Left lung (tissue), 10 donors: Measurements from ENCODE around the gene SKIC2. TPM values are rescaled to one million over a fixed set of nuclear protein-coding genes. Genes with fewer than 3 reads are reported as not detected.

Experiments
- ATAC-seq: fragments of 200-7000 bp; cut with Tn5 transposase; one replicate; pipeline ENCODE4 v1.9.1; 2020; ENCODE audit warnings: moderate library complexity
- DNase-seq, 4 donors: peaks; one replicate each; pipeline ENCODE4 v3.0.0-alpha.2; 2013 to 2020
- H3K27ac ChIP-seq, 2 donors: fragments of 200-600 bp; sonication (generic) in 1 of 2; one replicate each; pipeline versions ENCODE4 v1.5.0 to v1.8.0; 2020 to 2021
- H3K27me3 ChIP-seq, 2 donors: fragments of 200-600 bp; sonication (generic) in 1 of 2; one replicate each; pipeline versions ENCODE4 v1.5.0 to v1.8.0; 2020 to 2021
- H3K36me3 ChIP-seq, 2 donors: fragments of 200-600 bp; sonication (generic) in 1 of 2; one replicate each; pipeline versions ENCODE4 v1.5.0 to v1.8.0; 2020 to 2021
- H3K4me1 ChIP-seq, 2 donors: fragments of 200-600 bp; one replicate each; pipeline ENCODE4 v1.8.0; 2021
- H3K4me3 ChIP-seq, 2 donors: fragments of 200-600 bp; sonication (generic) in 1 of 2; one replicate each; pipeline versions ENCODE4 v1.5.0 to v1.8.0; 2020 to 2021; ENCODE audit warnings: mild to moderate bottlenecking in 1 of 2
- H3K9me3 ChIP-seq, 2 donors: fragments of 200-600 bp; sonication (generic) in 1 of 2; one replicate each; pipeline versions ENCODE4 v1.5.0 to v1.8.0; 2020 to 2021
- CTCF ChIP-seq, 2 donors: fragments of 200-600 bp; sonication (generic) in 1 of 2; IDR thresholded peaks; one replicate each; pipeline versions ENCODE4 v1.5.0 to v1.8.0; 2021; ENCODE audit warnings: antibody characterized with exemption in 2 of 2
- intact Hi-C, 2 donors: fragments of 100-400 bp; cut with DNase I; formaldehyde crosslinking; loops; one replicate each; pipeline versions ENCODE4 v1.11.2 to v1.14.2; 2022
- polyA plus RNA-seq, 6 donors: library from polyadenylated mRNA; unstranded; fragments of 120-200 nt; gene quantifications; one replicate each; pipeline ENCODE4 v1.2.1, GENCODE V29; 2013; ENCODE audit not compliant: insufficient read length in 6 of 6
- total RNA-seq, 2 donors: library from RNA; stranded (reverse); fragmentation: NEBNext Ultra II Directional; extraction: Animal tissue kit (Norgen Biotek cat#: 25700); gene quantifications; one replicate each; pipeline ENCODE4 v1.2.1, GENCODE V29; 2021
- donor health status: DM: no; HTN: yes; CAD: no.
- donor health status: DM: no; HTN: no; CAD: no.

Gene SKIC2
- total and polyA plus RNA-seq, 8 donors: 39.1 to 67.9 (median 44.7) TPM

GRCh38 chr6:31933537-31933936, 25.4 kb upstream of the SKIC2 start:
- no peak for TF ChIP-seq CTCF (IDR thresholded peaks at IDR 0.05)
- Histone ChIP-seq H3K4me3 (no peak overlapping the region), H3K4me1 (peaks cover 0 to 14% of the 10 kb centered on the region in 2 donors), H3K36me3 (peaks cover 0 to 11% of the 10 kb centered on the region in 2 donors), H3K27ac (no peak overlapping the region), H3K27me3 (no peaks in the 10 kb centered on the region), H3K9me3 (no peaks in the 10 kb centered on the region)
- DNase-seq: no peak
- ATAC-seq: no peak
- intact Hi-C loops: no loop called here

GRCh38 chr6:31935021-31935420, 24.0 kb upstream of the SKIC2 start:
- peaks cover 0 to 24% of the 10 kb centered on the region in 2 donors for H3K36me3 ChIP-seq
- no peaks in the 10 kb centered on the region for H3K27me3 ChIP-seq
- H3K4me1 ChIP-seq: peaks cover 0 to 2% of the 10 kb centered on the region in 2 donors
- H3K9me3 ChIP-seq: no peaks in the 10 kb centered on the region
- TF ChIP-seq CTCF (IDR thresholded peaks at IDR 0.05): no peak
- intact Hi-C loops: no loop called here
- ATAC-seq: no peak
- H3K4me3 ChIP-seq: no peak overlapping the region
- no peak overlapping the region for H3K27ac ChIP-seq
- no peak for DNase-seq

GRCh38 chr6:31935823-31936222, 23.2 kb upstream of the SKIC2 start:
- ATAC-seq (no peak), DNase-seq (no peak)
- Histone ChIP-seq H3K4me3 (no peak overlapping the region), H3K27ac (no peak overlapping the region), H3K27me3 (no peaks in the 10 kb centered on the region), H3K4me1 (no peaks in the 10 kb centered on the region), H3K9me3 (no peaks in the 10 kb centered on the region), H3K36me3 (peaks cover 0 to 28% of the 10 kb centered on the region in 2 donors)
- no peak for TF ChIP-seq CTCF (IDR thresholded peaks at IDR 0.05)
- intact Hi-C loops: no loop called here

GRCh38 chr6:31940256-31940664, 18.7 kb upstream of the SKIC2 start:
- ATAC-seq: no peak
- Histone ChIP-seq H3K27me3 (no peaks in the 10 kb centered on the region), H3K27ac (no peak overlapping the region), H3K4me1 (peaks cover 1 to 8% of the 10 kb centered on the region in 2 donors), H3K9me3 (no peaks in the 10 kb centered on the region), H3K4me3 (no peak overlapping the region), H3K36me3 (peaks cover 0 to 42% of the 10 kb centered on the region in 2 donors)
- DNase-seq: no peak
- intact Hi-C loops: no loop called here
- TF ChIP-seq CTCF (IDR thresholded peaks at IDR 0.05): no peak

GRCh38 chr6:31943742-31944141, 15.2 kb upstream of the SKIC2 start:
- H3K9me3 ChIP-seq: no peaks in the 10 kb centered on the region
- peaks cover 0 to 48% of the 10 kb centered on the region in 2 donors for H3K36me3 ChIP-seq
- H3K4me3 ChIP-seq: no peak overlapping the region
- H3K27me3 ChIP-seq: no peaks in the 10 kb centered on the region
- no peak for TF ChIP-seq CTCF (IDR thresholded peaks at IDR 0.05)
- ATAC-seq: no peak
- no peak for DNase-seq
- peaks cover 10 to 24% of the 10 kb centered on the region in 2 donors for H3K4me1 ChIP-seq
- intact Hi-C loops: no loop called here
- no peak overlapping the region for H3K27ac ChIP-seq
